MG63 (cell line): ENCODE measurements around the gene CEP89. TPM values are rescaled to one million over a fixed set of nuclear protein-coding genes. Genes with fewer than 3 reads are reported as not detected.

Source experiments
- DNase-seq: peaks from one replicate; pipeline ENCODE4 v3.0.0-alpha.2; 2020
- H3K27me3 ChIP-seq: fragments of 250-450 bp; sonication (Bioruptor Pico); 2 replicates; pipeline ENCODE4 v1.5.1; 2020; ENCODE audit warnings: mild to moderate bottlenecking, moderate library complexity
- H3K36me3 ChIP-seq: fragments of 250-450 bp; sonication (Bioruptor Pico); 2 replicates; pipeline ENCODE4 v1.5.1; 2020; ENCODE audit warnings: mild to moderate bottlenecking, moderate library complexity
- H3K4me3 ChIP-seq: fragments of 250-450 bp; sonication (Bioruptor Pico); 2 replicates; pipeline ENCODE4 v1.5.1; 2020; ENCODE audit warnings: mild to moderate bottlenecking, moderate library complexity
- H3K9me3 ChIP-seq: fragments of 250-450 bp; sonication (Bioruptor Pico); 2 replicates; pipeline ENCODE4 v1.5.1; 2020; ENCODE audit warnings: mild to moderate bottlenecking, moderate library complexity
- total RNA-seq: library from RNA; depleted of rRNA; stranded (reverse); fragments of >200 nt; shearing (Covaris generic); gene quantifications from 2 replicates; pipeline ENCODE4 v1.2.3, GENCODE V29; 2014; ENCODE audit warnings: low replicate concordance

CEP89 gene
- total RNA-seq, 1 experiment from 2014 or later = 26.9 TPM

DNA sequence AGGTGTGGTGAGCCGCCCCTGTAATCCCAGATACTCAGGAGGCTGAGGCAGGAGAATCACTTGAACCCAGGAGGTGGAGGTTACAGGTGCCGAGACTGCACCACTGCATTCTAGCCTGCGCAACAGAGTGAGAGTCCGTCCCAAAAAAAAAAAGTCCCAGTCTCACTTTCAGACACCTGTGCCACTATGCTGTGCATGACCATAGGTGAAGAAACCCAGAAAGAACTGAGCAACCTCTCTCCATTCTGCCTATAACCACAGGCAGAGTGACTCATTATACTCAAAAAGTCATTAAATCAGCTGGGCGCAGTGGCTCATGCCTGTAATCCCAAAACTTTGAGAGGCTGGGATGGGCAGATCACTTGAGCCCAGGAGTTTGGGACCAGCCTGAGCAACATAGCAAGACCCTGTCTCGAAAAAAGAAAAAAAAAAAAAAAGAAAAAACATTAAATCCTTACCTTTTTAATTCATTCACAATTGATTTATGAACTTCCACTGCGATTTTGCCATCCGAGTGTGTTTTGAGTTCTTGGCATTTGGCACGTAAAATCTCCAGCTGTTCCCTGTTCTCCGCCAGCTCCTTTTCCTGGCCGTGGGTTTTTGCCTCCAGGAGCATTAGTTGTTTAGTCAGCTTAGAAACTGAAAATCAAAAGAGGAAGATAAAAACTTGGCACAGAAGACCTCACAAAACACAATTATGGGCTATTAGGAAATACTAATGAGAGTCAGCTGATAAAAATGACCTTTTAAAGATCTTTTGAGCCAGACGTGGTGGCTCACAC lies 56.7 kb downstream of the CEP89 start:
- Histone ChIP-seq H3K9me3 (no peaks in the 10 kb centered on the region), H3K27me3 (no peaks in the 10 kb centered on the region), H3K36me3 (peaks cover 18% of the 10 kb centered on the region), H3K4me3 (no peak overlapping the region)
- DNase-seq = no peak

GRCh38 chr19:32911467-32911866 lies 60.3 kb downstream of the CEP89 start:
- no peaks in the 10 kb centered on the region for H3K9me3 ChIP-seq
- no peak overlapping the region for H3K4me3 ChIP-seq
- peaks cover 30% of the 10 kb centered on the region for H3K36me3 ChIP-seq
- no peaks in the 10 kb centered on the region for H3K27me3 ChIP-seq
- no peak for DNase-seq

GRCh38 chr19:32910874-32911273 lies 60.9 kb downstream of the CEP89 start:
- Histone ChIP-seq H3K4me3 (no peak overlapping the region), H3K27me3 (no peaks in the 10 kb centered on the region), H3K36me3 (peaks cover 24% of the 10 kb centered on the region), H3K9me3 (no peaks in the 10 kb centered on the region)
- DNase-seq = no peak

DNA sequence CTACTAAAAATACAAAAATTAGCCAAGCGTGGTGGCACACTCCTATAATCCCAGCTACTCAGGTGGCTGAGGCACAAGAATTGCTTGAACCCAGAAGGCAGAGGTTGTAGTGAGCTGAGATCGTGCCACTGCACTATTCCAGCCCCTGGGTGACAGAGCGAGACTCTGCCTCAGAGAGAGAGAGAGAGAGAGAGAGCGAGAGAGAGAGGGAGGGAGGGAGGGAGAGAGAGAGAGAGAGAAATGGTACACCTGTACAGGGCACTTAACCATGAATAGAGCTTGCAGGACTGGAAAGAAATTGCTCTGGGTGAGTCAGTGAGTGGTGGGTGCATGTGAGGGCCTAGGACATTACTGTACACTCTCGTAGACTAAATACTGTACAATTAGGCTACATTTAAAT lies 61.7 kb downstream of the CEP89 start:
- H3K4me3 ChIP-seq = no peak overlapping the region
- no peaks in the 10 kb centered on the region for H3K27me3 ChIP-seq
- DNase-seq = no peak
- peaks cover 24% of the 10 kb centered on the region for H3K36me3 ChIP-seq
- no peaks in the 10 kb centered on the region for H3K9me3 ChIP-seq

GRCh38 chr19:32909257-32909656 lies 62.5 kb downstream of the CEP89 start:
- no peaks in the 10 kb centered on the region for H3K9me3 ChIP-seq
- DNase-seq = no peak
- H3K27me3 ChIP-seq = no peaks in the 10 kb centered on the region
- H3K36me3 ChIP-seq = peaks cover 20% of the 10 kb centered on the region
- H3K4me3 ChIP-seq = no peak overlapping the region

DNA sequence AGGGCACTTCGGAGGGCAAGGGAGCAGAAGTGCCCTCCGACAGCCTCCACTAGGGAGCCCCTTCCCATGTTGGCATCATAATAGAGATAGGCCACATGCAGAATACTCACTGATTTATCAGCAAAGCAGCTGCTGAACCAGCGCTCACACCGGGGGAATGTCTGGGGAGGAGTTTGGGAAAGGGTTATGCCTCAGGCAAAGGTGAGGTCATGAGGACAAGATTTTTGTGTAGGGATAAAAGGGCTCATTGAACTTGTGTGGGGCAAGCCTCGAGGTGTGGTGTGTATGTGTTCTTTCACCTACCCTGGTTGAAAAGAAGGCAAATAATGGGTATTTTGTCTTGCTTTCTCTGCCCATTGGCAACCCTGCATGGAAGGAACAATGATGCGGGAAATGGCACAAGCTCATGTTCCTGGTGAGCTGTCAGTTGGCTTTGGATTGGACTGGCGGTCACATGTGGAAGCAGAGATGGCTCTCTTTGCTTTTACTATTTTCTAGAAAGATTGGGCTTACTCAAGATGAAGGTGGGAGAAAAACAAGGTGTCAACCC lies 63.0 kb downstream of the CEP89 start:
- Histone ChIP-seq H3K4me3 (no peak overlapping the region), H3K36me3 (peaks cover 18% of the 10 kb centered on the region), H3K27me3 (no peaks in the 10 kb centered on the region), H3K9me3 (no peaks in the 10 kb centered on the region)
- no peak for DNase-seq

- H3K27me3 ChIP-seq = no peaks in the 10 kb centered on the region
- no peak for DNase-seq
Observed at GRCh38 chr19:32902448-32902847, 69.3 kb downstream of the CEP89 start.

GRCh38 chr19:32901504-32902161 lies 70.1 kb downstream of the CEP89 start:
- Histone ChIP-seq H3K4me3 (no peak overlapping the region), H3K9me3 (no peaks in the 10 kb centered on the region), H3K36me3 (peaks cover 7% of the 10 kb centered on the region; the same call in 1 of the 2 replicates), H3K27me3 (no peaks in the 10 kb centered on the region)
- DNase-seq = no peak

More at GRCh38 chr19:32902448-32902847, 69.3 kb downstream of the CEP89 start:
- H3K36me3 ChIP-seq = peaks cover 9% of the 10 kb centered on the region
- no peak overlapping the region for H3K4me3 ChIP-seq
- H3K9me3 ChIP-seq = no peaks in the 10 kb centered on the region

GRCh38 chr19:32896516-32897214 lies 75.1 kb downstream of the CEP89 start:
- Histone ChIP-seq H3K27me3 (no peaks in the 10 kb centered on the region), H3K9me3 (peaks cover 3% of the 10 kb centered on the region), H3K36me3 (peaks cover 14% of the 10 kb centered on the region), H3K4me3 (no peak overlapping the region)
- DNase-seq = no peak

DNA sequence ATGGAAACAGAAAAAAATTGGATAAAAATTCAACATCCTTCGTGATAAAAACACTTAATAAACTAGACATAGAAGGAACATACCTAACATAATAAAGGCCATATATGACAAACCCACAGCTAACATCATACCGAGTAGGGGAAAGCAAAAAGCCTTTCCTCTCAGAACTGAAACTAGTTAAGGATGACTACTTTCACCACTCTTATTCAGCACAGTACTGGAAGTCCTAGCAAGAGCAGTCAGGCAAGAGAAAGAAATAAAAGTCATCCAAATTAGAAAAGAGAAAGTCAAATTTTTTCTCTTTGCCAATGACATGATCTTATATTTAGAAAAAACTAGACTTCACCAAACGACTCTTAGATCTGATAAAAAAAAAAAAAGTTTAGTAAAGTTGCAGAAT lies 76.4 kb downstream of the CEP89 start:
- Histone ChIP-seq H3K9me3 (peaks cover 4% of the 10 kb centered on the region), H3K27me3 (no peaks in the 10 kb centered on the region), H3K4me3 (no peak overlapping the region), H3K36me3 (peaks cover 14% of the 10 kb centered on the region)
- no peak for DNase-seq

- DNase-seq = no peak
- no peaks in the 10 kb centered on the region for H3K27me3 ChIP-seq
- peaks cover 7% of the 10 kb centered on the region for H3K36me3 ChIP-seq
- H3K9me3 ChIP-seq = peaks cover 4% of the 10 kb centered on the region
- no peak overlapping the region for H3K4me3 ChIP-seq
Observed at GRCh38 chr19:32891609-32892008, 80.1 kb downstream of the CEP89 start.

- Histone ChIP-seq H3K9me3 (peaks cover 4% of the 10 kb centered on the region), H3K36me3 (peaks cover 7% of the 10 kb centered on the region), H3K4me3 (no peak overlapping the region), H3K27me3 (no peaks in the 10 kb centered on the region)
- no peak for DNase-seq
Observed at GRCh38 chr19:32890841-32891240, 80.9 kb downstream of the CEP89 start.

GRCh38 chr19:32890326-32890725 lies 81.4 kb downstream of the CEP89 start:
- H3K27me3 ChIP-seq = no peaks in the 10 kb centered on the region
- H3K36me3 ChIP-seq = peaks cover 7% of the 10 kb centered on the region
- H3K4me3 ChIP-seq = no peak overlapping the region
- no peak for DNase-seq
- H3K9me3 ChIP-seq = peaks cover 4% of the 10 kb centered on the region

DNA sequence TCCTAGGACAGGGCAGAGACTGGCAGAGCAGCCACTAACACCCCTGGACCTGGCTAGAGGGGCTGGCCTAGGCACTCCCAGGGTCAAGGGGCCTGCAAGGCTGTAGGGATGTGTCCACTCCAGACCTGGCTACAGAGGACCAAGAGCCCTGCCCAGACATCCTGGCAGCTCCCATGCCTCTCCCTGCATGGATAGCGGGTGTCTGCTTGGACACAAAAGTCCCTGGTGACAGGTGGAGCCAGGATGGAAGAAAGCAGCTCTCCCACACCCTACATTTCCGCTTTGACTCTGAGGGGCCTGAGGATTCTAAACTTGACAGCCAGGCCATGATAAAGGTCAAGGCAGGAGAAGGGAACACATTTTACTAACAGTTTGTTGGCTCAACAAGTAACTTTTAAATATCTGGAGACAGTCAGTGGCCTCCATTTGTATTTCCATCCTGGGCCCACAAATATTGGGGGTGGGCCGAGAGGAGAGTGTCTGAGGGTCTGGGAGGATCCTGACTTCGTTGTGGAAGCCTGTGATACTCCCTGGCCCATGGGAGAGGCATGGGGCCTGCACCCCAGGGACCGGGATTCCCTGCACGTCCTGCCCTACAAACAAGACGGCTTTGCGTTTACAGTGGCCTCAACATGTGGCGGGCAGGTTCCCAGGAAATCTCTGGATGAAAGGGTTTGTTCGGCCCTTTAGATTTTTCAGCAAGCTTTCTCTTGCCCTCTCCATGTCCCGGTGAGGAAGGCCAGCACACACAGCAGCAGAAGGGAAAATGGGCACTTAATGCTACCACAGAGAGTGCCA lies 82.4 kb downstream of the CEP89 start:
- Histone ChIP-seq H3K27me3 (no peaks in the 10 kb centered on the region), H3K36me3 (peaks cover 7% of the 10 kb centered on the region), H3K9me3 (peaks cover 4% of the 10 kb centered on the region), H3K4me3 (no peak overlapping the region)
- DNase-seq = no peak

DNA sequence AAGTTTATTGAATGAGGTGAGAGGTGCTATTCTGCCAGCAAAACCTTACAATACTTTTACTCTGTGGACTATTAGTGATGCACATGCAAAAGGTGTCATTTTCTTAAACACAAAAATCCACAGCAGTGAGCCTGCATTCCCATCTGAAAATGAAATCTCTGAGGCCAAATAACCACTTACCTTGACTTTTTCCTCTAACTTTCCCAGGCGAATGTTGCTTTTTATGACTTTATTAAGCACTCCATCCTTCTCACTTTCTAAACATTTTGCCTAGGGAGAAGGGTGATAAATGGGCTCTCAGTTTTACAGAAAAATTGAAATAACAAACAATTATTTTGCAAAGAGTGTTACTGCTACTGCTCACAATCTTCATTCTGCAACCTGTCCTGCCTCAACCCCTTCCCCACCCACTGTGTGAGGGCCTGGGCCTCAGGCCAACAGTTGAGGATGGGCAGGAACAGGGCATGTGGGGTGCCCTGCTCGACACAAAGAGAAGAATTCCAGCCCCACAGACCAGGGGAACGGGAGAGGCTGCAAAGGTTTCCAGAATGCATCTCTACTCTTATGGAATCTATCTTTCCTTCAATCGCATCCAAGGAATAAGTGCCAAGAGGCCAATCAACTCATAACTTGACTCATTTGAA lies 84.1 kb downstream of the CEP89 start:
- DNase-seq = no peak
- Histone ChIP-seq H3K27me3 (no peaks in the 10 kb centered on the region), H3K36me3 (peaks cover 5% of the 10 kb centered on the region)

DNA sequence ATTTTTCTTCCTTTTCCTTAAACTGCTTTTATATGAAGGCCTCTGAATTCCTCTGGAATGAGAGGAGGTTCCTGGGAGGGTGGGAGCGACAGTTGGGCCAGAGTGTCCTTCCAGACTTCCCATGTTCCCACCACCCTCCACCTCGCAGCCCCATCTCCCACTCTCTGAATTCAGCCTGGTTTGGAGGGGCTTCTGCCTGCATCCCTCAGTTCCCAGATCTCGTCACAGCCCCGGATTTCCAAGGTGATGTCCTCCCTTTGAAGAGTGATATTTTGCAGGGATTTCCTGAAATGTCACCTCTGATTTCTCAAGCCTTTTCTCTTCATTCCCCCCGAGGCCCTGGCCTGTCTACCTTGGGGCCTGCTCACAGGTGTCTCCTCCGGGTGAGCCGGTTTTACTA lies 85.5 kb downstream of the CEP89 start:
- no peak overlapping the region for H3K4me3 ChIP-seq
- no peaks in the 10 kb centered on the region for H3K9me3 ChIP-seq
- DNase-seq = no peak
- H3K27me3 ChIP-seq = no peaks in the 10 kb centered on the region
- H3K36me3 ChIP-seq = no peaks in the 10 kb centered on the region

More for the DNA sequence above, 84.1 kb downstream of the CEP89 start:
- Histone ChIP-seq H3K4me3 (no peak overlapping the region), H3K9me3 (peaks cover 4% of the 10 kb centered on the region)
